GM12878 (cell line): ENCODE results near the gene ARL15. TPM values are rescaled to one million over a fixed set of nuclear protein-coding genes. Genes with fewer than 3 reads are reported as not detected.

Experiments used
- ATAC-seq: fragments of 200-7000 bp; cut with Tn5 transposase; 3 replicates; pipeline ENCODE4 v1.9.1; 2020; ENCODE audit warnings: mild to moderate bottlenecking, moderate library complexity
- BruUV-seq: library from RNA; stranded (reverse); fragments of 400-500 nt; replicated peaks from 2 replicates; lab custom pipeline; 2021; lab: Mats Ljungman, UMichigan
- CTCF ChIA-PET: fragments of 300-600 bp; sonication (Branson Sonifier 250); formaldehyde crosslinking; extraction: SDS; loops from one replicate; lab custom pipeline; 2021; ENCODE audit warnings: inconsistent platforms; lab: Yijun Ruan, JAX
- POLR2A ChIA-PET: fragments of 350-600 bp; formaldehyde crosslinking; extraction: SDS; loops from one replicate; lab custom pipeline; 2021; ENCODE audit warnings: inconsistent platforms; lab: Charles Lee
- RAD21 ChIA-PET: fragments of 300-600 bp; sonication (Branson Sonifier 250); formaldehyde crosslinking; loops from one replicate; lab custom pipeline; 2023; ENCODE audit warnings: antibody characterized with exemption; ENCODE audit not compliant: unreplicated experiment; lab: Charles Lee
- SMC1A ChIA-PET: fragments of 300-600 bp; sonication (Branson Sonifier 250); formaldehyde crosslinking; loops from one replicate; lab custom pipeline; 2023; ENCODE audit not compliant: unreplicated experiment, uncharacterized antibody; lab: Charles Lee
- DNase-seq: peaks from one replicate; pipeline ENCODE4 v3.0.0-alpha.2; 2011; ENCODE audit warnings: low read depth, low spot score
- FAIRE-seq: peaks from 3 replicates; lab custom pipeline; 2011; peaks lifted over from hg19 to GRCh38; lab: Jason Lieb, UNC
- H2AFZ ChIP-seq: 2 replicates; pipeline ENCODE4 v1.6.0; 2011; ENCODE audit warnings: low read depth, low read length, control low read depth; ENCODE audit not compliant: control insufficient read depth
- H3K27ac ChIP-seq: 2 replicates; pipeline ENCODE4 v1.5.1; 2011; ENCODE audit warnings: control low read depth; ENCODE audit not compliant: control insufficient read depth, insufficient read depth
- H3K27me3 ChIP-seq, 2 experiments: replicated peaks in 1 of 2; 2 replicates each; pipeline versions ENCODE4 v1.6.0 to v1.6.1; 2011; ENCODE audit warnings: low read length in 1 of 2; ENCODE audit not compliant: control insufficient read depth in 2 of 2, insufficient read depth in 2 of 2
- H3K36me3 ChIP-seq, 2 experiments: 2 replicates each; pipeline ENCODE4 v1.5.1; 2011; ENCODE audit warnings: low read length in 1 of 2; ENCODE audit not compliant: control insufficient read depth in 2 of 2, insufficient read depth in 2 of 2
- H3K4me1 ChIP-seq: 2 replicates; pipeline ENCODE4 v1.6.1; 2011; ENCODE audit warnings: mild to moderate bottlenecking, low read length, moderate library complexity, mixed read lengths; ENCODE audit not compliant: control insufficient read depth, insufficient read depth
- H3K4me2 ChIP-seq: 2 replicates; pipeline ENCODE4 v1.6.0; 2011; ENCODE audit warnings: control low read depth; ENCODE audit not compliant: control insufficient read depth, insufficient read depth
- H3K4me3 ChIP-seq: fragments of 200-600 bp; sonication (generic); 2 replicates; pipeline ENCODE4 v1.5.1; 2016
- H3K79me2 ChIP-seq: 2 replicates; pipeline ENCODE4 v1.6.0; 2011; ENCODE audit warnings: low read length; ENCODE audit not compliant: control insufficient read depth, insufficient read depth
- H3K9ac ChIP-seq: 2 replicates; pipeline ENCODE4 v1.8.0; 2011; ENCODE audit warnings: low read length, control low read depth, mixed read lengths; ENCODE audit not compliant: control insufficient read depth, insufficient read depth
- H3K9me3 ChIP-seq: replicated peaks from 3 replicates; pipeline ENCODE4 v1.5.1; 2011; ENCODE audit warnings: mild to moderate bottlenecking, low read length; ENCODE audit not compliant: control insufficient read depth, insufficient read depth
- H4K20me1 ChIP-seq: 2 replicates; pipeline ENCODE4 v1.6.0; 2011; ENCODE audit not compliant: control insufficient read depth, insufficient read depth
- BACH1 ChIP-seq: fragments of 450-650 bp; IDR thresholded peaks from 2 replicates; pipeline ENCODE4 v1.6.1; 2017; ENCODE audit warnings: mild to moderate bottlenecking, borderline replicate concordance
- BRCA1 ChIP-seq: IDR thresholded peaks from 2 replicates; pipeline ENCODE4 v1.6.1; 2011; ENCODE audit warnings: low read depth, low read length, improper control_type of control experiment
- LARP7 ChIP-seq: fragments of 450-650 bp; IDR thresholded peaks from 2 replicates; pipeline ENCODE4 v1.6.1; 2017; ENCODE audit warnings: mild to moderate bottlenecking
- NRF1 ChIP-seq: conservative IDR thresholded peaks from 2 replicates; pipeline ENCODE4 v1.6.1; 2011; ENCODE audit warnings: mild to moderate bottlenecking, low read depth, low read length, improper control_type of control experiment
- SIN3A ChIP-seq: IDR thresholded peaks from 2 replicates; pipeline ENCODE4 v1.6.1; 2012; ENCODE audit warnings: low read depth, low read length, improper control_type of control experiment
- TAF1 ChIP-seq: IDR thresholded peaks from 2 replicates; pipeline ENCODE4 v1.6.1; 2011; ENCODE audit warnings: mild to moderate bottlenecking, low read depth, low read length, borderline replicate concordance
- TARDBP ChIP-seq: IDR thresholded peaks from 2 replicates; pipeline ENCODE4 v1.6.1; 2016; ENCODE audit warnings: borderline replicate concordance
- WGBS: methylation state at CpG from one replicate; pipeline ENCODE4 v1.1.6; 2016; ENCODE audit warnings: low lambda C conversion rate; ENCODE audit not compliant: insufficient replicate concordance, insufficient coverage; ENCODE audit errors: missing lambda C conversion rate; 5-methylcytosine and 5-hydroxymethylcytosine counted together
- in situ Hi-C: fragments of 300-500 bp; cut with MboI; formaldehyde crosslinking; loops from 9 replicates; pipeline ENCODE4 v1.14.3; 2018; ENCODE audit warnings: mixed read lengths
- intact Hi-C: fragments of 100-400 bp; cut with micrococcal nuclease; formaldehyde crosslinking; loops from one replicate; pipeline ENCODE4 v1.14.2; 2022; ENCODE audit not compliant: unreplicated experiment
- polyA plus RNA-seq, 11 experiments: library from polyadenylated mRNA; depleted of rRNA in 4 of 11; unstranded in 6 of 11; stranded (reverse) in 5 of 11; fragments of >200 nt; fragmentation: Nextera tagmentation in 4 of 11; fragmentation: Illumina TruSeq in 1 of 11; extraction: Ambion mirVana in 4 of 11; extraction: Trizol in 1 of 11; gene quantifications; 1 replicate in 1 of 11; 2 replicates in 10 of 11; pipeline versions ENCODE4 v1.2.1 to v1.2.3, GENCODE V29; 2011 to 2016; ENCODE audit warnings: inconsistent platforms in 2 of 11, missing spikeins in 2 of 11, low read depth in 1 of 11
- total RNA-seq, 4 experiments: library from RNA; depleted of rRNA in 3 of 4; stranded (reverse); fragments of >200 nt in 3 of 4; fragmentation: Illumina TruSeq in 1 of 4; extraction: Trizol in 1 of 4; gene quantifications; 2 replicates each; pipeline versions ENCODE4 v1.2.1 to v1.2.3, GENCODE V29; 2013 to 2021

ARL15 gene
- total and polyA plus RNA-seq, 10 of the 15 experiments (the other 5 are each of a cell fraction or from before 2014, with no cell fraction given), result 3.6 to 11.0 (median 7.7) TPM

- ATAC-seq, result no peak
- H3K27ac ChIP-seq, result no peak overlapping the region
- in situ Hi-C loops, result no loop called here
- ChIA-PET RAD21 (no interaction called here), POLR2A (no interaction called here), SMC1A (no interaction called here), CTCF (no interaction called here)
- H3K27me3 ChIP-seq, result no peaks in the 10 kb centered on the region
- H3K9me3 ChIP-seq, result no peaks in the 10 kb centered on the region
- no peak for TF ChIP-seq TAF1
- no peak for TF ChIP-seq NRF1
- TF ChIP-seq TARDBP, result no peak
- TF ChIP-seq SIN3A, result no peak
- TF ChIP-seq BACH1, result no peak
- intact Hi-C loops, result no loop called here
- WGBS, result 96% methylated on average over 1 of the region's 1 CpG
- H3K4me2 ChIP-seq, result no peak overlapping the region
- no peaks in the 10 kb centered on the region for H3K79me2 ChIP-seq
- no peak for DNase-seq
- FAIRE-seq, result no peak
- H2AFZ ChIP-seq, result no peak overlapping the region
- no peaks in the 10 kb centered on the region for H3K36me3 ChIP-seq
- H4K20me1 ChIP-seq, result no peaks in the 10 kb centered on the region
- no TSS peak for BruUV-seq
- no peaks in the 10 kb centered on the region for H3K4me1 ChIP-seq
- H3K9ac ChIP-seq, result no peak overlapping the region
- H3K4me3 ChIP-seq, result no peak overlapping the region
Observed at GRCh38 chr5:54040018-54040417, 270.4 kb downstream of the ARL15 start.

- SMC1A ChIA-PET, result no interaction called here
- Histone ChIP-seq H3K36me3 (no peaks in the 10 kb centered on the region), H2AFZ (no peak overlapping the region), H3K9ac (no peak overlapping the region), H3K27ac (no peak overlapping the region), H3K79me2 (no peaks in the 10 kb centered on the region), H3K27me3 (no peaks in the 10 kb centered on the region), H3K4me1 (no peaks in the 10 kb centered on the region), H3K9me3 (no peaks in the 10 kb centered on the region), H3K4me3 (no peak overlapping the region), H3K4me2 (no peak overlapping the region), H4K20me1 (no peaks in the 10 kb centered on the region)
- 100% methylated on average over 1 of the region's 1 CpG for WGBS
- TF ChIP-seq LARP7 (no peak), BRCA1 (no peak)
- FAIRE-seq (no peak), ATAC-seq (no peak), DNase-seq (no peak)
- POLR2A ChIA-PET, result no interaction called here
- intact Hi-C loops, result no loop called here
- CTCF ChIA-PET, result interaction anchor here (1.1 kb wide), 1 partner anchor 50 kb away, joined by 4 read pairs; no protein-coding TSS in a partner anchor
- RAD21 ChIA-PET, result interaction anchor here (0.6 kb wide), 1 partner anchor 178 kb away, joined by 3 read pairs; no protein-coding TSS in a partner anchor
- BruUV-seq, result no TSS peak
- in situ Hi-C loops, result no loop called here
Observed at GRCh38 chr5:54037205-54037604, 273.2 kb downstream of the ARL15 start.
